Activated naive CD8-positive, alpha-beta T cell (primary cell): ENCODE data around the gene ROPN1B.

Experiments
- H3K27ac Mint-ChIP-seq: one replicate; pipeline ENCODE4 v1.8.0; 2021; ENCODE audit warnings: mixed read lengths
- H3K27me3 Mint-ChIP-seq: one replicate; pipeline ENCODE4 v1.8.0; 2021; ENCODE audit warnings: mixed read lengths
- H3K36me3 Mint-ChIP-seq: one replicate; pipeline ENCODE4 v1.8.0; 2021; ENCODE audit warnings: mixed read lengths
- H3K4me1 Mint-ChIP-seq: one replicate; pipeline ENCODE4 v1.8.0; 2021; ENCODE audit warnings: low read depth, mixed read lengths
- H3K4me3 Mint-ChIP-seq: one replicate; pipeline ENCODE4 v1.8.0; 2021; ENCODE audit warnings: mild to moderate bottlenecking, mixed read lengths
- H3K9me3 Mint-ChIP-seq: one replicate; pipeline ENCODE4 v1.8.0; 2021; ENCODE audit warnings: low read depth, mixed read lengths

The ROPN1B gene

DNA sequence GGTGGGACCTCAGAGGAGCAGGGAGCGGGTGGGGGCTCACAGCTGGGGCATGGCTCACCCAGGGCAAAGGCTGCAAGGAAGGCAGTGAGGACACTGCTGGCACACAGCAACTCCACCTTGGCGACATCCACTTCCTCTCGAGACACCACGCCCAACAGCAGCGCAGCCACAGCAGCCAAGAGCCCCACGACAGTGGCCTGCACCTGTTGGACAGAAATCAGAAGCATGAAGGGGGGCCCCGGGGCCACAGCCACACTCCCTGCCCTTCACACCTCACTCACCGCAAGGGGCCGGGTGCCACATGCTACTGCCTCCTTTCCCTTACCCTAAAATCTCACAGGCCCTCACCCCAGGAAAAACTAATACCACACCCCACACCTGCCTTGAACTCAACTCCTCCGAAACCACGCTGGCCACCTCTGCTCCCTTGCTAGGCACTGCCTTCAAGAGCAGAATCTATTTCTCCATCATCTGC lies 57.3 kb downstream of the ROPN1B start:
- Mint-ChIP-seq H3K27ac (no peak overlapping the region), H3K36me3 (peaks cover 28% of the 10 kb centered on the region), H3K9me3 (peaks cover 4% of the 10 kb centered on the region), H3K27me3 (no peaks in the 10 kb centered on the region), H3K4me1 (peaks cover 6% of the 10 kb centered on the region), H3K4me3 (no peak overlapping the region)

DNA sequence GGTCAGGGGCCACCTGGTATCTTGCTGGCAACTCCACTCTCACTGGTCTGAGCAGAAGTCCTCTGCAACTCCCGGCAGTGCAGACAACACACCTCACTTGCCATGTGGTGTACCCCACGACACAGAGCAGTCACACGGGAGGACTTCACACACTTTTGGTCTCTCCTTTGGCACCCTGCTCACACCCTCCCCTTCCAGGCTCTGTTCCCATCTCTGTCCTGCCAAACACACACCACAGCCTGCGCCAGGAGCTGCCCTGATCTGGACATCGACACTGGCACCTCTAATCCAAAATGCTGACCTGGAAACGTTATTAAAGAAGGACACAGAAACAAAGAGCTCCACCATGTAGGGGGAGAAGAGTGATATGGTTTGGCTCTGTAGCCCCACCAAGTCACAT lies 57.8 kb downstream of the ROPN1B start:
- Mint-ChIP-seq H3K36me3 (peaks cover 31% of the 10 kb centered on the region), H3K27ac (no peak overlapping the region), H3K4me1 (peaks cover 6% of the 10 kb centered on the region), H3K9me3 (peaks cover 4% of the 10 kb centered on the region), H3K4me3 (no peak overlapping the region), H3K27me3 (no peaks in the 10 kb centered on the region)

DNA sequence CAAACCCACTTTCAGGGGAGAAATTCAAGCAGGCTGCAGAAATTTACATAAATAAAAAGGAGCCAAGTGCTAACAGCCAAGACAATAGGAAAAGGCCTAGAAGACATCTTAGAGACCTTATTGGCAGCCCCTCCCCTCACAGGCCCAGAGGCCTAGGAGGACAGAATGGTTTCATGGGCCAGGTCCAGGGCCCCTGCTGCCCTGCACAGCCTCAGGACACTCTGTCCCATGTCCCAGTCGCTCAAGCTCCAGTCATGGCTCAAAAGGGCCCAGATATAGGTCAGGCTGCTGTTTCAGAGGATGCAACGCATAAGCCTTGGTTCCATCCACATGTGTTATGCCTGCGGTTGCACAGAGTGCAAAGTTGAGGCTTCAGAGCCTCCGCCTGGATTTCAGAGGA lies 59.1 kb downstream of the ROPN1B start:
- no peak overlapping the region for H3K27ac Mint-ChIP-seq
- H3K9me3 Mint-ChIP-seq: peaks cover 4% of the 10 kb centered on the region
- H3K4me1 Mint-ChIP-seq: peaks cover 6% of the 10 kb centered on the region
- no peaks in the 10 kb centered on the region for H3K27me3 Mint-ChIP-seq
- H3K36me3 Mint-ChIP-seq: peaks cover 41% of the 10 kb centered on the region
- H3K4me3 Mint-ChIP-seq: no peak overlapping the region

DNA sequence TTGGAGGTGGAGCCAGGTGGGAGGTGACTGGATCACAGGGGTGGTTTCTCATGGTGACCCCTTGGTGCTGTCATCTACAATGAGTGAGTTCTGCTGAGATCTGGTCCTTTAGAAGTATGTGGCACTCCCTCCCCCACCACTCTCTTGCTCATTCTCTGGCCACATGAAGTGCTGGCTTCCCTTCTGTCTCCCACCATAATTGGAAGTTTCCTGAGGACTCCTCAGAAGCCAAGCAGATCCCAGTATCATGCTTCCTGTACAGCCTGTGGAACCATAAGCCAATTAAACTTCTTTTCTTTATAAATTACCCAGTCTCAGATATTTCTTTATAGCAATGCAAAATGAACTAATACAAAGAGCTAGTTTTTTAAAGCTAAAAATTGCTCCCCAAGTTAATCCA lies 60.3 kb downstream of the ROPN1B start:
- Mint-ChIP-seq H3K4me1 (peaks cover 6% of the 10 kb centered on the region), H3K4me3 (no peak overlapping the region), H3K27me3 (no peaks in the 10 kb centered on the region)

DNA sequence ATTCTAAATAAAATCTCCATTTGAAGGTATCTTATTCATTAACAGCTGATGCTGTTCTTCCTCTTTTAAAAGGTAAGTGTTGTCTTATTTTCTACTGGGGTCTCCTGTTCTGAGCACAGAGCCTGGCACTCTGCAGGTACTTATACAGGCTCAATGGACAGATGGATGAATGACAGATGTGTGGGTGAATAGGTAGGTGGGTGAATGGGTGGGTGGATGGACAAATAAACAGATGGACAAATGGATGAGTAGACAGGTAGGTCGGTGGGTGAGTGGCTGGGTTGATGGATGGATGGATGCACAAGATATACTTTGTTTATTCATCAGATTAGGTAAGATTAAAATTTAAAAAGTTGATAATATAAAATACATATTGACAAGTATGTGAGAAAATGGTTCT lies 61.5 kb downstream of the ROPN1B start:
- Mint-ChIP-seq H3K27me3 (no peaks in the 10 kb centered on the region), H3K4me3 (no peak overlapping the region), H3K9me3 (peaks cover 4% of the 10 kb centered on the region), H3K4me1 (peaks cover 8% of the 10 kb centered on the region), H3K36me3 (peaks cover 56% of the 10 kb centered on the region), H3K27ac (no peak overlapping the region)

More for the DNA sequence above, 60.3 kb downstream of the ROPN1B start:
- Mint-ChIP-seq H3K27ac (no peak overlapping the region), H3K36me3 (peaks cover 46% of the 10 kb centered on the region), H3K9me3 (peaks cover 4% of the 10 kb centered on the region)

DNA sequence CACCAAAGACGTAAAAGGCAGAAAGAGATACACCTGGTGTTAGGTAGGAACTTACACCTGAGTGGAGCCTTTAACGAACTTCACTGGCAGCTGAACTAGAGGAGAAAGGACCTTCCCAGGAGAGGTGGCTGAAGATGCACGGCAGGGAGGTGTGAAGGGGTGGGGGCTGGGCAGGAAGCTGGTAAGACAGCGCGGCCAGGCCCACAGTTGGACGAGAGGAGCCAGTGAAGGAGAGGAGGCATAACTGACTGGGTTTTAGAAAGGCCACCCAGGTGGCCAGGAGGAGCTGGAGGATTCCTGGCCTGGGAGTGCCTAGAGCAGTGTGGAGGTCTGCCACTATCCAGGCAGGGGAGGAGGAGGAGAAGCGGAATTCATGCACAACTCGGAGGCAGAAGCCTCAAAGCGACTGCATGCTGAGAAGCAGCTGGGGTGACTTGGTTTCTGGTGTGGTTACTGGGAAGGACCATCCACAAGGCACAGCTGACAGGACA lies 63.0 kb downstream of the ROPN1B start:
- Mint-ChIP-seq H3K27ac (no peak overlapping the region), H3K36me3 (peaks cover 58% of the 10 kb centered on the region), H3K27me3 (no peaks in the 10 kb centered on the region), H3K4me1 (peaks cover 4% of the 10 kb centered on the region), H3K9me3 (peaks cover 4% of the 10 kb centered on the region), H3K4me3 (no peak overlapping the region)
